WTC11 (cell line): Measurements from ENCODE around the gene RAB11FIP5. TPM values are rescaled to one million over a fixed set of nuclear protein-coding genes. Genes with fewer than 3 reads are reported as not detected.

ENCODE experiments used
- ATAC-seq: fragments of 200-7000 bp; cut with Tn5 transposase; 2 replicates; pipeline ENCODE4 v1.10.0; 2021; ENCODE audit warnings: mild to moderate bottlenecking, moderate library complexity
- CTCF ChIA-PET: fragments of 300-600 bp; sonication (Branson Sonifier 250); formaldehyde crosslinking; loops from one replicate; lab custom pipeline; 2021; ENCODE audit warnings: antibody characterized with exemption; lab: Charles Lee
- POLR2A ChIA-PET: fragments of 350-600 bp; sonication (Branson Sonifier 250); formaldehyde crosslinking; loops from one replicate; lab custom pipeline; 2021; ENCODE audit warnings: antibody characterized with exemption; lab: Charles Lee
- DNase-seq: peaks from one replicate; pipeline ENCODE4 v3.0.0; 2021; ENCODE audit warnings: low spot score
- H3K27ac Mint-ChIP-seq: 2 replicates; pipeline ENCODE4 v1.8.0; 2021; ENCODE audit warnings: mixed read lengths
- H3K27me3 Mint-ChIP-seq: 2 replicates; pipeline ENCODE4 v1.8.0; 2021; ENCODE audit warnings: low read depth, mild to moderate bottlenecking, moderate library complexity, mixed read lengths
- H3K36me3 Mint-ChIP-seq: 2 replicates; pipeline ENCODE4 v1.8.0; 2021; ENCODE audit warnings: mixed read lengths
- H3K4me1 Mint-ChIP-seq: 2 replicates; pipeline ENCODE4 v1.8.0; 2022; ENCODE audit warnings: mixed read lengths
- H3K4me3 Mint-ChIP-seq: 2 replicates; pipeline ENCODE4 v1.8.0; 2021; ENCODE audit warnings: mild to moderate bottlenecking, moderate library complexity, mixed read lengths
- H3K9me3 Mint-ChIP-seq: 2 replicates; pipeline ENCODE4 v1.8.0; 2021; ENCODE audit warnings: mixed read lengths
- ATF1 ChIP-seq: sonication (generic); formaldehyde crosslinking; IDR thresholded peaks from 2 replicates; pipeline ENCODE4 v1.8.1; 2023; ENCODE audit warnings: mild to moderate bottlenecking, moderate library complexity, missing genetic modification reagents
- EMX1 ChIP-seq: fragments of 250-450 bp; sonication (Bioruptor Pico); IDR thresholded peaks from 2 replicates; pipeline ENCODE4 v1.8.0; 2021; ENCODE audit warnings: mild to moderate bottlenecking
- FOXP1 ChIP-seq: sonication (generic); formaldehyde crosslinking; IDR thresholded peaks from 2 replicates; pipeline ENCODE4 v1.8.0; 2022; ENCODE audit warnings: missing genetic modification reagents, mild to moderate bottlenecking, moderate library complexity, borderline replicate concordance
- GRHL2 ChIP-seq: fragments of 250-450 bp; sonication (Bioruptor Pico); IDR thresholded peaks from 2 replicates; pipeline ENCODE4 v1.8.0; 2022; ENCODE audit warnings: mild to moderate bottlenecking, moderate library complexity; ENCODE audit not compliant: insufficient replicate concordance, severe bottlenecking
- JAZF1 ChIP-seq: fragments of 250-450 bp; sonication (Bioruptor Pico); IDR thresholded peaks from 2 replicates; pipeline ENCODE4 v1.9.0; 2021; ENCODE audit warnings: moderate library complexity, mild to moderate bottlenecking, inconsistent platforms
- MXD4 ChIP-seq: fragments of 250-450 bp; sonication (Bioruptor Pico); IDR thresholded peaks from 2 replicates; pipeline ENCODE4 v1.8.0; 2021; ENCODE audit warnings: mild to moderate bottlenecking, moderate library complexity, borderline replicate concordance
- NFYB ChIP-seq: sonication (generic); formaldehyde crosslinking; conservative IDR thresholded peaks from 2 replicates; pipeline ENCODE4 v1.8.0; 2022; ENCODE audit warnings: low read depth, missing genetic modification reagents
- PRDM15 ChIP-seq: sonication (generic); formaldehyde crosslinking; IDR thresholded peaks from 2 replicates; pipeline ENCODE4 v1.8.0; 2022; ENCODE audit warnings: missing genetic modification reagents
- PREB ChIP-seq: sonication (generic); formaldehyde crosslinking; IDR thresholded peaks from 2 replicates; pipeline ENCODE4 v1.8.1; 2022; ENCODE audit warnings: mild to moderate bottlenecking, missing genetic modification reagents, moderate library complexity, borderline replicate concordance
- SP1 ChIP-seq: sonication (generic); formaldehyde crosslinking; conservative IDR thresholded peaks from 2 replicates; pipeline ENCODE4 v1.8.1; 2022; ENCODE audit warnings: missing genetic modification reagents
- TP53 ChIP-seq: sonication (generic); formaldehyde crosslinking; IDR thresholded peaks from 2 replicates; pipeline ENCODE4 v1.8.1; 2023; ENCODE audit warnings: mild to moderate bottlenecking, missing genetic modification reagents
- USF1 ChIP-seq: sonication (generic); formaldehyde crosslinking; IDR thresholded peaks from 2 replicates; pipeline ENCODE4 v1.8.0; 2022; ENCODE audit warnings: mild to moderate bottlenecking, missing genetic modification reagents
- USF2 ChIP-seq: sonication (generic); formaldehyde crosslinking; IDR thresholded peaks from 2 replicates; pipeline ENCODE4 v1.8.1; 2023; ENCODE audit warnings: mild to moderate bottlenecking, missing genetic modification reagents, moderate library complexity
- ZBTB43 ChIP-seq: sonication (generic); formaldehyde crosslinking; IDR thresholded peaks from 2 replicates; pipeline ENCODE4 v1.8.1; 2023; ENCODE audit warnings: mild to moderate bottlenecking, missing genetic modification reagents
- ZNF121 ChIP-seq: sonication (generic); formaldehyde crosslinking; IDR thresholded peaks from 2 replicates; pipeline ENCODE4 v1.8.0; 2023; ENCODE audit warnings: missing genetic modification reagents
- ZNF281 ChIP-seq: sonication (generic); formaldehyde crosslinking; IDR thresholded peaks from 2 replicates; pipeline ENCODE4 v1.8.0; 2023; ENCODE audit warnings: mild to moderate bottlenecking, missing genetic modification reagents
- ZNF425 ChIP-seq: fragments of 250-450 bp; sonication (Bioruptor Pico); conservative IDR thresholded peaks from 2 replicates; pipeline ENCODE4 v1.9.0; 2021; ENCODE audit warnings: mild to moderate bottlenecking
- ZNF671 ChIP-seq: fragments of 250-450 bp; sonication (Bioruptor Pico); IDR thresholded peaks from 2 replicates; pipeline ENCODE4 v1.8.0; 2021; ENCODE audit warnings: mild to moderate bottlenecking
- ZSCAN18 ChIP-seq: fragments of 250-450 bp; sonication (Bioruptor Pico); IDR thresholded peaks from 2 replicates; pipeline ENCODE4 v2.1.2; 2022; ENCODE audit warnings: mild to moderate bottlenecking, moderate library complexity
- total RNA-seq: library from RNA; stranded (reverse); gene quantifications from 3 replicates; pipeline ENCODE4 v1.2.3, GENCODE V29; 2021

The RAB11FIP5 gene
- total RNA-seq, 1 experiment from 2014 or later = 16.0 TPM

- TF ChIP-seq ZNF281 (CRISPR knock-in tag) = no peak
- TF ChIP-seq, all 79 proteins: peak for 0
These were observed 7.8 kb downstream of the RAB11FIP5 start (continued) for GRCh38 chr2:73104933-73105332.

- H3K27me3 Mint-ChIP-seq = no peaks in the 10 kb centered on the region
- ATAC-seq = no peak
- ChIA-PET POLR2A (no interaction called here), CTCF (no interaction called here)
- H3K4me1 Mint-ChIP-seq = peaks cover 30% of the 10 kb centered on the region
- no peaks in the 10 kb centered on the region for H3K9me3 Mint-ChIP-seq
- no peak overlapping the region for H3K4me3 Mint-ChIP-seq
- TF ChIP-seq SP1 (CRISPR knock-in tag) (no peak), ZBTB43 (CRISPR knock-in tag) (no peak), ATF1 (no peak), EMX1 (CRISPR knock-in tag) (no peak), PRDM15 (CRISPR knock-in tag) (no peak), GRHL2 (no peak), USF2 (CRISPR knock-in tag) (no peak), NFYB (CRISPR knock-in tag) (no peak), TP53 (CRISPR knock-in tag) (no peak), PREB (CRISPR knock-in tag) (no peak), FOXP1 (CRISPR knock-in tag) (no peak), USF1 (CRISPR knock-in tag) (no peak), MXD4 (no peak), ZSCAN18 (CRISPR knock-in tag) (no peak), ZNF425 (CRISPR knock-in tag) (no peak), ZNF671 (CRISPR knock-in tag) (no peak), ZNF121 (CRISPR knock-in tag) (no peak), JAZF1 (CRISPR knock-in tag) (no peak)
- no peaks in the 10 kb centered on the region for H3K36me3 Mint-ChIP-seq
- peak overlapping the region; percentile 46; the same call in 1 of the 2 replicates for H3K27ac Mint-ChIP-seq
- no peak for DNase-seq
These were observed 9.7 kb downstream of the RAB11FIP5 start for GRCh38 chr2:73103018-73103542.
